HCT116 (cell line): ENCODE results near the gene KLHDC9. TPM values are rescaled to one million over a fixed set of nuclear protein-coding genes. Genes with fewer than 3 reads are reported as not detected.

ENCODE experiments used
- ATAC-seq: fragments of 200-7000 bp; cut with Tn5 transposase; 2 replicates; pipeline ENCODE4 v1.9.1; 2020; ENCODE audit warnings: mild to moderate bottlenecking, moderate library complexity
- BruUV-seq: library from RNA; stranded (reverse); fragments of 400-500 nt; replicated peaks from 2 replicates; lab custom pipeline; 2021; lab: Mats Ljungman, UMichigan
- CTCF ChIA-PET: fragments of 300-600 bp; sonication (Branson Sonifier 250); formaldehyde crosslinking; loops from one replicate; lab custom pipeline; 2021; ENCODE audit warnings: antibody characterized with exemption; lab: Charles Lee
- POLR2A ChIA-PET: fragments of 300-600, 350-600 bp; sonication (Branson Sonifier 250); formaldehyde crosslinking; loops from one replicate; lab custom pipeline; 2021; ENCODE audit warnings: antibody characterized with exemption; lab: Charles Lee
- RAD21 ChIA-PET, 2 experiments: fragments of 300-600 bp; sonication (Branson Sonifier 250); formaldehyde crosslinking; loops; one replicate each; lab custom pipeline; 2023; ENCODE audit warnings: low total read pairs in 2 of 2; ENCODE audit not compliant: uncharacterized antibody in 2 of 2, unreplicated experiment in 2 of 2, low non-redundant PET in 1 of 2; lab: Charles Lee
- DNase-seq: peaks from one replicate; pipeline ENCODE4 v3.0.0-alpha.2; 2010; ENCODE audit warnings: low read depth, low spot score
- H2AFZ ChIP-seq: fragments of 200-600 bp; shearing (Covaris generic), sonication (generic); 2 replicates; pipeline ENCODE4 v1.6.1; 2017; ENCODE audit warnings: low read depth, mixed run types, mixed read lengths, antibody characterized with exemption, low read length; ENCODE audit not compliant: poor library complexity, severe bottlenecking
- H3K27ac ChIP-seq: 2 replicates; pipeline ENCODE4 v1.5.1; 2012; ENCODE audit warnings: low read depth, low read length
- H3K27me3 ChIP-seq: fragments of 200-600 bp; sonication (generic); 2 replicates; pipeline ENCODE4 v1.6.1; 2016; ENCODE audit warnings: mixed run types, low read length, mixed read lengths; ENCODE audit not compliant: insufficient read depth
- H3K36me3 ChIP-seq, 2 experiments: fragments of 200-500 bp in 1 of 2; fragments of 200-600 bp in 1 of 2; sonication (Bioruptor generic) in 1 of 2; sonication (generic) in 1 of 2; 2 replicates each; pipeline versions ENCODE4 v1.5.1 to v1.6.1; 2014 to 2016; ENCODE audit warnings: low read length in 2 of 2, inconsistent platforms in 1 of 2, mixed read lengths in 1 of 2, mixed run types in 1 of 2; ENCODE audit not compliant: insufficient read depth in 2 of 2, control insufficient read depth in 1 of 2
- H3K4me1 ChIP-seq, 2 experiments: fragments of 200-600 bp in 1 of 2; sonication (generic) in 1 of 2; 2 replicates each; pipeline versions ENCODE4 v1.5.1 to v1.6.1; 2012 to 2017; ENCODE audit warnings: low read length in 2 of 2, inconsistent platforms in 1 of 2, mild to moderate bottlenecking in 1 of 2, mixed read lengths in 1 of 2, mixed run types in 1 of 2, moderate library complexity in 1 of 2; ENCODE audit not compliant: insufficient read depth in 2 of 2, control insufficient read depth in 1 of 2
- H3K4me2 ChIP-seq: fragments of 200-600 bp; sonication (generic); 2 replicates; pipeline ENCODE4 v1.6.1; 2017; ENCODE audit warnings: mixed run types, low read length, mixed read lengths
- H3K4me3 ChIP-seq, 2 experiments: fragments of 200-600 bp in 1 of 2; sonication (generic) in 1 of 2; replicated peaks in 1 of 2; 2 replicates each; pipeline ENCODE4 v1.5.1; 2011 to 2016; ENCODE audit warnings: low read length in 2 of 2, control low read depth in 1 of 2, low read depth in 1 of 2, mild to moderate bottlenecking in 1 of 2, mixed read lengths in 1 of 2, mixed run types in 1 of 2
- H3K79me2 ChIP-seq: fragments of 200-600 bp; sonication (generic); 2 replicates; pipeline ENCODE4 v1.6.1; 2017; ENCODE audit warnings: mild to moderate bottlenecking, mixed run types, low read length, moderate library complexity, mixed read lengths; ENCODE audit not compliant: insufficient read depth
- H3K9ac ChIP-seq: fragments of 200-600 bp; sonication (generic); 2 replicates; pipeline ENCODE4 v1.6.1; 2016; ENCODE audit warnings: low read length, mixed read lengths
- H3K9me2 ChIP-seq: fragments of 200-600 bp; sonication (generic), shearing (Covaris generic); 2 replicates; pipeline ENCODE4 v1.6.1; 2017; ENCODE audit warnings: mixed run types, mild to moderate bottlenecking, moderate library complexity; ENCODE audit not compliant: insufficient read depth
- H3K9me3 ChIP-seq, 2 experiments: fragments of 200-500 bp in 1 of 2; fragments of 200-600 bp in 1 of 2; sonication (Bioruptor generic) in 1 of 2; sonication (generic) in 1 of 2; 2 replicates each; pipeline ENCODE4 v1.6.1; 2014 to 2017; ENCODE audit warnings: low read length in 2 of 2, mixed read lengths in 2 of 2, inconsistent platforms in 1 of 2, low read depth in 1 of 2, mild to moderate bottlenecking in 1 of 2, mixed run types in 1 of 2, moderate library complexity in 1 of 2; ENCODE audit not compliant: control insufficient read depth in 1 of 2, insufficient read depth in 1 of 2
- H4K20me1 ChIP-seq: fragments of 200-600 bp; sonication (generic), shearing (Covaris generic); 2 replicates; pipeline ENCODE4 v1.6.1; 2017; ENCODE audit warnings: mixed run types, mild to moderate bottlenecking, moderate library complexity; ENCODE audit not compliant: insufficient read depth
- ELF1 ChIP-seq: IDR thresholded peaks from 2 replicates; pipeline ENCODE4 v1.6.1; 2012; ENCODE audit warnings: low read depth, borderline replicate concordance
- EZH2 ChIP-seq: fragments of 200-600 bp; sonication (generic); IDR thresholded peaks from 2 replicates; pipeline ENCODE4 v1.6.1; 2017; ENCODE audit warnings: antibody characterized with exemption, mixed run types
- RAD21 ChIP-seq: IDR thresholded peaks from 2 replicates; pipeline ENCODE4 v1.6.1; 2012; ENCODE audit warnings: low read depth, mild to moderate bottlenecking
- SRF ChIP-seq: IDR thresholded peaks from 2 replicates; pipeline ENCODE4 v1.6.1; 2012; ENCODE audit warnings: low read depth
- YY1 ChIP-seq: IDR thresholded peaks from 2 replicates; pipeline ENCODE4 v1.6.1; 2011; ENCODE audit warnings: low read length, low read depth, moderate library complexity, mild to moderate bottlenecking; ENCODE audit not compliant: insufficient replicate concordance; ENCODE audit errors: extremely low read depth
- ZBTB33 ChIP-seq: IDR thresholded peaks from 2 replicates; pipeline ENCODE4 v1.6.1; 2011; ENCODE audit warnings: mild to moderate bottlenecking, low read length, moderate library complexity; ENCODE audit not compliant: insufficient replicate concordance; ENCODE audit errors: extremely low read depth
- ZFX ChIP-seq: fragments of 450-650 bp; IDR thresholded peaks from 2 replicates; pipeline ENCODE4 v1.6.1; 2017
- intact Hi-C: fragments of 100-400 bp; cut with micrococcal nuclease; formaldehyde crosslinking; loops from 2 replicates; pipeline ENCODE4 v1.10.0; 2022
- total RNA-seq: library from RNA; stranded (reverse); gene quantifications from one replicate; pipeline ENCODE4 v1.2.1, GENCODE V29; 2021; ENCODE audit not compliant: unreplicated experiment
- TF ChIP-seq, protein P1 (sequence below), 3 experiments: fragments of 200-600 bp in 1 of 3; sonication (generic) in 1 of 3; IDR thresholded peaks in 2 of 3; conservative IDR thresholded peaks in 1 of 3; 2 replicates each; pipeline ENCODE4 v1.5.1; 2012 to 2017; ENCODE audit warnings: low read depth in 2 of 3, low read length in 2 of 3, antibody characterized with exemption in 1 of 3, borderline replicate concordance in 1 of 3, control low read depth in 1 of 3, mild to moderate bottlenecking in 1 of 3, mixed read lengths in 1 of 3, mixed run types in 1 of 3, moderate library complexity in 1 of 3; ENCODE audit not compliant: insufficient read depth in 1 of 3
- TF ChIP-seq, protein P2 (sequence below): IDR thresholded peaks from 2 replicates; pipeline ENCODE4 v1.6.1; 2012

Gene KLHDC9
- total RNA-seq, 1 experiment from 2014 or later: 1.4 TPM

- ChIA-PET CTCF (interaction anchor here (0.6 to 0.9 kb wide), 2 partner anchors 35 to 68 kb away, joined by 3 read pairs; no protein-coding TSS in a partner anchor), RAD21 (interaction anchor here in 1 of 2 experiments (0.5 kb wide), 1 partner anchor 107 kb away, joined by 5 read pairs; no protein-coding TSS in a partner anchor), POLR2A (no interaction called here)
- ATAC-seq (peak; percentile 76), DNase-seq (no peak)
- Histone ChIP-seq H3K36me3 (no peaks in the 10 kb centered on the region), H3K9me3 (no peaks in the 10 kb centered on the region), H3K27ac (no peak overlapping the region), H3K27me3 (no peaks in the 10 kb centered on the region), H3K9ac (no peak overlapping the region), H3K4me1 (no peaks in the 10 kb centered on the region), H3K79me2 (no peaks in the 10 kb centered on the region; the same call in 1 of the 2 replicates), H3K4me2 (no peak overlapping the region), H3K9me2 (no peaks in the 10 kb centered on the region), H3K4me3 (no peak overlapping the region), H2AFZ (no peak overlapping the region), H4K20me1 (no peaks in the 10 kb centered on the region)
- TF ChIP-seq, protein P1, sequence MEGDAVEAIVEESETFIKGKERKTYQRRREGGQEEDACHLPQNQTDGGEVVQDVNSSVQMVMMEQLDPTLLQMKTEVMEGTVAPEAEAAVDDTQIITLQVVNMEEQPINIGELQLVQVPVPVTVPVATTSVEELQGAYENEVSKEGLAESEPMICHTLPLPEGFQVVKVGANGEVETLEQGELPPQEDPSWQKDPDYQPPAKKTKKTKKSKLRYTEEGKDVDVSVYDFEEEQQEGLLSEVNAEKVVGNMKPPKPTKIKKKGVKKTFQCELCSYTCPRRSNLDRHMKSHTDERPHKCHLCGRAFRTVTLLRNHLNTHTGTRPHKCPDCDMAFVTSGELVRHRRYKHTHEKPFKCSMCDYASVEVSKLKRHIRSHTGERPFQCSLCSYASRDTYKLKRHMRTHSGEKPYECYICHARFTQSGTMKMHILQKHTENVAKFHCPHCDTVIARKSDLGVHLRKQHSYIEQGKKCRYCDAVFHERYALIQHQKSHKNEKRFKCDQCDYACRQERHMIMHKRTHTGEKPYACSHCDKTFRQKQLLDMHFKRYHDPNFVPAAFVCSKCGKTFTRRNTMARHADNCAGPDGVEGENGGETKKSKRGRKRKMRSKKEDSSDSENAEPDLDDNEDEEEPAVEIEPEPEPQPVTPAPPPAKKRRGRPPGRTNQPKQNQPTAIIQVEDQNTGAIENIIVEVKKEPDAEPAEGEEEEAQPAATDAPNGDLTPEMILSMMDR (IDR thresholded peaks at IDR 0.05 in 2 of 3, conservative IDR thresholded peaks at IDR 0.05 in 1 of 3; ENCODE audit: borderline replicate concordance in 1 of 3, insufficient read depth in 1 of 3, low read depth in 2 of 3, low read length in 2 of 3): peak; percentile 52 to 81 (median 52)
- TF ChIP-seq ELF1: no peak
- no peak for TF ChIP-seq ZBTB33
- TF ChIP-seq YY1: no peak
- no peak for TF ChIP-seq EZH2
- peak; percentile 82 for TF ChIP-seq RAD21
- TF ChIP-seq, protein P2, sequence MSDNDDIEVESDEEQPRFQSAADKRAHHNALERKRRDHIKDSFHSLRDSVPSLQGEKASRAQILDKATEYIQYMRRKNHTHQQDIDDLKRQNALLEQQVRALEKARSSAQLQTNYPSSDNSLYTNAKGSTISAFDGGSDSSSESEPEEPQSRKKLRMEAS: no peak
- TF ChIP-seq SRF: no peak
- TF ChIP-seq ZFX: no peak
- intact Hi-C loops: loop anchor here (1.0 to 10.0 kb wide), 4 partner anchors 142 to 462 kb away; no protein-coding TSS in a partner anchor
- BruUV-seq: no TSS peak
Measured at GRCh38 chr1:161139766-161140165, 41.6 kb downstream of the KLHDC9 start.
